Parathyroid adenoma (tissue), 2 donors: Measurements from ENCODE around the gene ZNF124.

Experiments
- H2AFZ ChIP-seq: fragments of 300-600 bp; sonication (generic); one replicate; pipeline ENCODE4 v1.7.0; 2017; ENCODE audit warnings: antibody characterized with exemption, mild to moderate bottlenecking
- H3K27ac ChIP-seq: fragments of 300-600 bp; sonication (generic); one replicate; pipeline ENCODE4 v1.7.0; 2017
- H3K27me3 ChIP-seq: fragments of 300-600 bp; sonication (generic); one replicate; pipeline ENCODE4 v1.7.0; 2017; ENCODE audit warnings: low read length; ENCODE audit not compliant: control insufficient read depth, insufficient read depth
- H3K36me3 ChIP-seq: fragments of 300-600 bp; sonication (generic); one replicate; pipeline ENCODE4 v1.7.0; 2017; ENCODE audit warnings: low read length; ENCODE audit not compliant: control insufficient read depth, insufficient read depth
- H3K4me1 ChIP-seq: fragments of 300-600 bp; sonication (generic); one replicate; pipeline ENCODE4 v1.7.0; 2017; ENCODE audit warnings: control low read depth
- H3K4me2 ChIP-seq: fragments of 300-600 bp; sonication (generic); one replicate; pipeline ENCODE4 v1.7.0; 2017; ENCODE audit warnings: low read length
- H3K4me3 ChIP-seq: fragments of 300-600 bp; sonication (generic); one replicate; pipeline ENCODE4 v1.7.0; 2017; ENCODE audit warnings: low read depth, low read length
- H3K79me2 ChIP-seq: fragments of 300-600 bp; sonication (generic); one replicate; pipeline ENCODE4 v1.7.0; 2017; ENCODE audit warnings: control low read depth
- H3K9ac ChIP-seq: fragments of 300-600 bp; sonication (generic); one replicate; pipeline ENCODE4 v1.7.0; 2017; ENCODE audit warnings: mild to moderate bottlenecking
- H3K9me3 ChIP-seq: fragments of 300-600 bp; sonication (generic); one replicate; pipeline ENCODE4 v1.7.0; 2017; ENCODE audit warnings: low read length; ENCODE audit not compliant: control insufficient read depth
- CTCF ChIP-seq: fragments of 300-600 bp; sonication (generic); IDR thresholded peaks from one replicate; pipeline ENCODE4 v1.7.0; 2017; ENCODE audit warnings: antibody characterized with exemption, mild to moderate bottlenecking
- donor health status: primary hyperparathyroidism.

The ZNF124 gene

GRCh38 chr1:247184254-247184653 is 12.4 kb upstream of the ZNF124 start:
- Histone ChIP-seq H3K4me3 (no peak overlapping the region), H3K4me2 (no peak overlapping the region), H2AFZ (no peak overlapping the region), H3K27me3 (no peaks in the 10 kb centered on the region), H3K9ac (no peak overlapping the region), H3K9me3 (peaks cover 3% of the 10 kb centered on the region), H3K36me3 (peaks cover 4% of the 10 kb centered on the region), H3K79me2 (no peaks in the 10 kb centered on the region), H3K27ac (no peak overlapping the region), H3K4me1 (no peaks in the 10 kb centered on the region)
- TF ChIP-seq CTCF, result no peak

- Histone ChIP-seq H3K9ac (no peak overlapping the region), H3K9me3 (peaks cover 3% of the 10 kb centered on the region)
These were observed 11.2 kb upstream of the ZNF124 start for GRCh38 chr1:247182994-247183393.

GRCh38 chr1:247180581-247180980 is 8.8 kb upstream of the ZNF124 start:
- no peak overlapping the region for H2AFZ ChIP-seq
- H3K9ac ChIP-seq, result no peak overlapping the region
- no peaks in the 10 kb centered on the region for H3K27me3 ChIP-seq
- no peak for TF ChIP-seq CTCF
- peaks cover 3% of the 10 kb centered on the region for H3K9me3 ChIP-seq
- no peaks in the 10 kb centered on the region for H3K79me2 ChIP-seq
- H3K27ac ChIP-seq, result no peak overlapping the region
- H3K36me3 ChIP-seq, result no peaks in the 10 kb centered on the region
- no peak overlapping the region for H3K4me3 ChIP-seq
- H3K4me2 ChIP-seq, result no peak overlapping the region
- H3K4me1 ChIP-seq, result no peaks in the 10 kb centered on the region

More at GRCh38 chr1:247182994-247183393, 11.2 kb upstream of the ZNF124 start:
- no peak overlapping the region for H3K4me2 ChIP-seq
- no peak for TF ChIP-seq CTCF
- no peak overlapping the region for H3K27ac ChIP-seq
- H3K4me3 ChIP-seq, result no peak overlapping the region
- H3K36me3 ChIP-seq, result peaks cover 4% of the 10 kb centered on the region
- no peaks in the 10 kb centered on the region for H3K79me2 ChIP-seq
- no peak overlapping the region for H2AFZ ChIP-seq
- H3K27me3 ChIP-seq, result no peaks in the 10 kb centered on the region
- no peaks in the 10 kb centered on the region for H3K4me1 ChIP-seq

GRCh38 chr1:247177755-247178154 is 5.9 kb upstream of the ZNF124 start:
- Histone ChIP-seq H3K4me1 (no peaks in the 10 kb centered on the region), H3K9ac (no peak overlapping the region), H3K4me2 (no peak overlapping the region), H3K4me3 (no peak overlapping the region), H3K36me3 (no peaks in the 10 kb centered on the region), H3K9me3 (no peaks in the 10 kb centered on the region), H3K27ac (no peak overlapping the region), H3K79me2 (no peaks in the 10 kb centered on the region), H3K27me3 (no peaks in the 10 kb centered on the region), H2AFZ (no peak overlapping the region)
- no peak for TF ChIP-seq CTCF

- no peaks in the 10 kb centered on the region for H3K9me3 ChIP-seq
- no peaks in the 10 kb centered on the region for H3K79me2 ChIP-seq
- H3K4me3 ChIP-seq, result no peak overlapping the region
- no peaks in the 10 kb centered on the region for H3K4me1 ChIP-seq
- H3K36me3 ChIP-seq, result no peaks in the 10 kb centered on the region
- TF ChIP-seq CTCF, result no peak
- H3K27ac ChIP-seq, result no peak overlapping the region
- H2AFZ ChIP-seq, result no peak overlapping the region
- H3K9ac ChIP-seq, result no peak overlapping the region
- H3K27me3 ChIP-seq, result no peaks in the 10 kb centered on the region
- no peak overlapping the region for H3K4me2 ChIP-seq
These were observed 3.6 kb upstream of the ZNF124 start for GRCh38 chr1:247175458-247175857.
